Kidney epithelial cell (primary cell): ENCODE measurements around the gene PDC. TPM values are rescaled to one million over a fixed set of nuclear protein-coding genes. Genes with fewer than 3 reads are reported as not detected.

Experiments
- DNase-seq: peaks from one replicate; pipeline ENCODE4 v3.0.0-alpha.2; 2010; ENCODE audit warnings: low read depth
- H3K27me3 ChIP-seq: 2 replicates; pipeline ENCODE4 v1.6.0; 2011; ENCODE audit warnings: low read length; ENCODE audit not compliant: control insufficient read depth, insufficient read depth
- H3K36me3 ChIP-seq: 2 replicates; pipeline ENCODE4 v1.5.1; 2011; ENCODE audit warnings: low read length; ENCODE audit not compliant: control insufficient read depth, insufficient read depth
- H3K4me3 ChIP-seq: 2 replicates; pipeline ENCODE4 v1.5.1; 2011; ENCODE audit warnings: low read depth, mild to moderate bottlenecking, control low read depth, low read length
- total RNA-seq: library from RNA; depleted of rRNA; stranded (reverse); fragments of >200 nt; gene quantifications from 2 replicates; pipeline ENCODE4 v1.2.3, GENCODE V29; 2015
- TF ChIP-seq, protein P1 (sequence below): IDR thresholded peaks from 2 replicates; pipeline ENCODE4 v1.5.1; 2011; ENCODE audit warnings: mild to moderate bottlenecking, moderate library complexity, low read length, control low read depth, inconsistent platforms; ENCODE audit not compliant: insufficient read depth, poor library complexity, severe bottlenecking

The PDC gene
- not detected in 2 replicates for total RNA-seq

DNA sequence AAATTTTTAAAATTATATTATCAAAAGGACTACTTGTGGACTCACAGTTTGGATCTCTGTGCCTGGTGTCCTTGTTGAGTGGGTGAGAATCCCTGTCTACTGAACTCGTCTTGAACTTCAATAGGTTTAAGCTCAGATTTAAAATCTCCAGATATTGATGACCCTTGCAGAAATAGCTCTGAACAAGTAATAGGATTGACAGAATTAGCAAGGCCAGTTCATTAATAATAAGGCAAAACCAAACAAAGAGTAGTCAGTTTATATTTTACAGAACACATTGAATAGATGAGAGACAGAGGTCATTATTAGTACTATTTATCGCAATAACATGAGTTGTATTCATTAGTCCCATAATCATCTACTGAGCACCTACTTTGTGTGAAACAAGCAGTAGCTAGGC, at the start of gene PDC:
PDC (minus strand) TSS at position 101 of the 400 bp plus-strand sequence. CDS start 11,655 bp downstream, outside the sequence.
- no peaks in the 10 kb centered on the region for H3K36me3 ChIP-seq
- DNase-seq, result no peak
- TF ChIP-seq, protein P1, sequence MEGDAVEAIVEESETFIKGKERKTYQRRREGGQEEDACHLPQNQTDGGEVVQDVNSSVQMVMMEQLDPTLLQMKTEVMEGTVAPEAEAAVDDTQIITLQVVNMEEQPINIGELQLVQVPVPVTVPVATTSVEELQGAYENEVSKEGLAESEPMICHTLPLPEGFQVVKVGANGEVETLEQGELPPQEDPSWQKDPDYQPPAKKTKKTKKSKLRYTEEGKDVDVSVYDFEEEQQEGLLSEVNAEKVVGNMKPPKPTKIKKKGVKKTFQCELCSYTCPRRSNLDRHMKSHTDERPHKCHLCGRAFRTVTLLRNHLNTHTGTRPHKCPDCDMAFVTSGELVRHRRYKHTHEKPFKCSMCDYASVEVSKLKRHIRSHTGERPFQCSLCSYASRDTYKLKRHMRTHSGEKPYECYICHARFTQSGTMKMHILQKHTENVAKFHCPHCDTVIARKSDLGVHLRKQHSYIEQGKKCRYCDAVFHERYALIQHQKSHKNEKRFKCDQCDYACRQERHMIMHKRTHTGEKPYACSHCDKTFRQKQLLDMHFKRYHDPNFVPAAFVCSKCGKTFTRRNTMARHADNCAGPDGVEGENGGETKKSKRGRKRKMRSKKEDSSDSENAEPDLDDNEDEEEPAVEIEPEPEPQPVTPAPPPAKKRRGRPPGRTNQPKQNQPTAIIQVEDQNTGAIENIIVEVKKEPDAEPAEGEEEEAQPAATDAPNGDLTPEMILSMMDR, result no peak
- no peak within 1 kb of the TSS for H3K4me3 ChIP-seq
- no peaks in the 10 kb centered on the region for H3K27me3 ChIP-seq

DNA sequence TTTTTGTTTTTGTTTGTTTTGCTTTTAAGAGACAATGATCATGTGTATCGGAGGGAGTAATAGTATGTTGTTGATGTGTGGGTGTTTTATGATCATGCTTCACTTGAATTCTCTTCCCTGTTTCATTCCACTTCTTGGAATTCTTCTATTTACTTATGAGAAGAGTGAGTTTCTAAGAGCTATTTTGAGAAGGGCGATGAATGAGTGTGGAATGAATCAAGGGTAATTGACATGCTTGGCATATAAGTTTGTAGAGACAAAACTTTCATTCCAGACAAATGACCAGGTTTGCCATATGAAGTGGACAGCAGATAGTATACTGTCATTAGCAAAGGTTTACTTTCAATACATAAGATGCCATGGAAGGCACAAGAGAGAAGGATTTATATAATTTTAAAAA, 42.3 kb upstream of the PDC start:
- H3K36me3 ChIP-seq, result no peaks in the 10 kb centered on the region
- TF ChIP-seq, protein P1, result no peak
- H3K27me3 ChIP-seq, result no peaks in the 10 kb centered on the region
- no peak overlapping the region for H3K4me3 ChIP-seq
- no peak for DNase-seq

DNA sequence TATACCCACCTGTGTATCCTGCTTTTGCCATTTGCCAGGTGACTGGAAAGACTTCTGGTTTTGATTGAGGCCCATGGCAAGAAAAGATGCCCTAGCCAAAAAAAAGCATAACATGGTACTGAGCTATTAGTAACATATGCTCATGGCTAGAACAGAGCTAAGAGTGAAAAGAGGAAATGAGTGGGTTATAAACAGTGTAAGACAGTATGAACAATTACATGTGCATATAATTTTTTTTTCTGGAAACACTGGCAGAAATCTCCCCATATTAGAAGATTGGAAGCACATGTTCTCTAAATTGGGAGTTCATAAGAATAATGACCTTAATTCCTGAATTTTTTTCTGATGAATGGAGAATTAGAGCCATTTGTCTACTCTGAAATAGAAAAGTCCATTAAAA, 41.2 kb upstream of the PDC start:
- TF ChIP-seq, protein P1, result no peak
- no peak overlapping the region for H3K4me3 ChIP-seq
- no peaks in the 10 kb centered on the region for H3K27me3 ChIP-seq
- no peaks in the 10 kb centered on the region for H3K36me3 ChIP-seq
- DNase-seq, result no peak

DNA sequence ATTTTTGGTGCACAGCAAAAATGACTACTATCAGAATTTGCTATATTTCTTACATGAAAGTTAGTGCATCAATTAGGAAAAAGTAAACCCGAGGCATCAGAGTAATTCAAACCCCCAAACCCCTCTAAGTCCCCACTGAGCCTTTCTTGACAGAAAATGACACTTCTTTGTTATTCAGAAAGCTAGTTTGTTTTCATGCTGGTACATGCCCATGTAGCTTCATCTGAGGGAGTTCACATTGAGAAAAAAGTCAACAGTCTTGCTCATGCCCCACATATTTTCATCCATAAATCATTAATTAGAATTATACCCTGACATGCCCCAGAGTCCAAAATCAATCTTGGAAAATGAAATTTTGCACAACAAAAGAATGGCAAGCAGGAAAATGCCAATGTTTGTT, 39.9 kb upstream of the PDC start:
- H3K4me3 ChIP-seq, result no peak overlapping the region
- DNase-seq, result no peak
- TF ChIP-seq, protein P1, result no peak
- H3K36me3 ChIP-seq, result no peaks in the 10 kb centered on the region
- no peaks in the 10 kb centered on the region for H3K27me3 ChIP-seq

DNA sequence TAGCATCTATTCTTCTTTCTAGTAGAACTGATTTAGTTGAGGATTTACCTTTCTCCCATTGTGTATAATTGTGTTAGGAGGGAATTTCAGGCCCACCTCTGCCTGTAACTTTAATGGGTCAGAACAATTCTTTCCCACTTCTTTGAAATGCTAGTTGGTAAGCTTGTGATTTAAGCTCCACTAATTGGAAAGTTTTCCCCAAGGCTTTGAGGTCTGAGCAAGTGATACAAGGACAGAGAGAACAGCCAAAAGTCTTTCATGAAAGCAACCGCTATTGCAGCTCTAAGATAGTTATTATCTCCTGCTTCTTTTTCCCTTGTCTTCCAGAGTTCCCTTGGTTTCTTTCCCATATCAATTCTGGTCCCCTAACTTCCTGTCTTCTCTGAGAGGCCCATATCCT, 38.7 kb upstream of the PDC start:
- Histone ChIP-seq H3K4me3 (no peak overlapping the region), H3K27me3 (no peaks in the 10 kb centered on the region), H3K36me3 (no peaks in the 10 kb centered on the region)
- no peak for DNase-seq
- TF ChIP-seq, protein P1, result no peak

DNA sequence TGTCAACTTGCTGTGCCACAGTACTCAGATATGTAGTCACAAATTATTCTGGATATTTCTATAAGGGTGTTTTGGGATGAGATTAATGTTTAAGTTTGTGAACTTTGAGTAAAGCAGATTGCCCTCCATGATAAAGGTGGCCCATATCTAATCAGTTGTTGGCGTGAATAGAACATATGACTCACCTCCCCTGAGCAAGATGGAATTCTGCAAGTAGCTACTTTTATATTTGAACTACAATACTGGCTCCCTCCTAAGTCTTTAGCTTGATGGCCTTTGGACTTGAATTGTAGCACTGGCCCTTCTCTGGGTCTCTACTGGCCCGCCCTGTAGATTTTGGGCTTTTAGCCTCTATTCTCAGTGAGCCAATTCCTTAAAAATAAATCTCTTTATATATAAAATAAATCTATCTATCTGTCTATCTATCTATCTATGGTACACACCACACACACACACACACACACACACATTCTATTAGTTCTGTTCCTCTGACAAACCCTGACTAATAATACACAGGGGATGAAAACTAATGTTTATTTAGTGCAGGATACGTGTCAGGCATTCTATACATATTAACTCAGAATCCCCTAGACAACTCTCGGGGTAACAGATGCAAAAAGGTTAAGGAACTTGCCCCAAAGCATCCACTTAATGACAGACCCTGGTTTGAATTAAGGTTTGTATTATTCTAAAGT, 37.9 kb upstream of the PDC start:
- H3K4me3 ChIP-seq, result no peak overlapping the region
- DNase-seq, result no peak
- no peaks in the 10 kb centered on the region for H3K36me3 ChIP-seq
- TF ChIP-seq, protein P1, result no peak
- H3K27me3 ChIP-seq, result no peaks in the 10 kb centered on the region
